NCI-H510A treated with DMSO at 0.1 percent for 48 hours (cell line): ENCODE measurements around the gene KRT83.

ENCODE experiments used
- DNase-seq: peaks from one replicate; lab custom pipeline; 2025; lab: John Stamatoyannopoulos, UW

The KRT83 gene

GRCh38 chr12:52320784-52321400 is at the start of gene KRT83:
Gene KRT83 (minus strand): TSS chr12:52321398. CDS start chr12:52321335, 63 bp downstream.
- DNase-seq = no peak

DNA sequence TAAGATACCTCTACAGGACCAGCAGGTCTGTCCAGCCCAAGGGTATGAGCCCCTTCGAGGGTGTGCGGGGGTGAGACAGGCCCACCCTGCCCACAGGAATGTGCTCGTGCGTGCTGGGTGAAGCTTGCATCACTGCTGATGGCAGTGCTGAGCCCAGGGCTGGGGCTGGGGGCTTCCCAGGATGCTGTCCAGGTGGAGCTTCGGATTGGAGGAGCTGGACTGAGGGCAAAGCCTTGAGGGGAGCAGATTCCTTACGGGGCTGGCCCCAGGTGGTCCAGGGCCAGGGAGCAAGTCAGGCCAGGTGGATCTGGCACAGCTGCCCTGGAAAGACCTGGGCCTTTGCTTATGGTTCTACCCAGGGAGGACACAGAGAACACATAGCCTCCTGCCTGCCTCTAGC is 48.6 kb upstream of the KRT83 start:
- DNase-seq = no peak

- DNase-seq = no peak
Measured at GRCh38 chr12:52369211-52369610, 48.0 kb upstream of the KRT83 start.

DNA sequence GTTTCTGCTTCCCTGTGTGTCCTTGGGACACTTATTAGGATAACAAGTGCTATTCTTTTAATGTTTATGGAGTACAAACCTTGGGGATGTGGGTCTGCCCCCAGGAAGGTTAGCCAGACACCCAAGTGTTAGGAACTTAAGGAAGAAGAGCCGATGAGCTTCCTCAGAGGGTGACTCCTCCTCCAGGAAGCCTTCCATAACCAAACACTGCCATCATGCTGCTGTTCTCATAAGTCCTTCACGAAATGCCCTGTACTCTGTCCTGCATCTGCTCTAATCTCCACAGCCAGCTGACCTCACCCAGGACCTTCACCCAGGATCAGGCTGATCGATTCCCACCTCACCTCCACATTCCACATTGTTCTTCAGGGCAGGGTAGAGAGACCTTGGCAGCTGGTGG is 47.3 kb upstream of the KRT83 start:
- DNase-seq = no peak

DNA sequence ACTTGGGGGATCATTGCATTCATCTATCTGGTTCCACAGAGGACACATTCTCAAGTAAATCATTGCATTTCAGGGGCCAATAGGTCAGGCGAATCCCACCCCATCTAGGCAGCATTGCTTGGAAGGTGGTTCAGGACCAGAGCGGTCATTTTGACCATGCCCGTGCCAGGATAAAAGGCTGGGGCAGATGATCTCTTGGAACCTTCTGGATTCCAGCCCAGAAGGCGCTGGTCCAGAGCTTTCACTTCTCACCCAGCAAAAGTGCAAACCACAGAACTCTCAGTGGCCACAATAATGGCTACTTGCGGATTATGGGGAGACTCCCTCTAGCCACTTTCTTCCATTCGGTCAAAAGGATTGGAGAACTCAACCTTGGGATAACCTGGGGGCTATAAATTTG is 46.7 kb upstream of the KRT83 start:
- DNase-seq = no peak

DNA sequence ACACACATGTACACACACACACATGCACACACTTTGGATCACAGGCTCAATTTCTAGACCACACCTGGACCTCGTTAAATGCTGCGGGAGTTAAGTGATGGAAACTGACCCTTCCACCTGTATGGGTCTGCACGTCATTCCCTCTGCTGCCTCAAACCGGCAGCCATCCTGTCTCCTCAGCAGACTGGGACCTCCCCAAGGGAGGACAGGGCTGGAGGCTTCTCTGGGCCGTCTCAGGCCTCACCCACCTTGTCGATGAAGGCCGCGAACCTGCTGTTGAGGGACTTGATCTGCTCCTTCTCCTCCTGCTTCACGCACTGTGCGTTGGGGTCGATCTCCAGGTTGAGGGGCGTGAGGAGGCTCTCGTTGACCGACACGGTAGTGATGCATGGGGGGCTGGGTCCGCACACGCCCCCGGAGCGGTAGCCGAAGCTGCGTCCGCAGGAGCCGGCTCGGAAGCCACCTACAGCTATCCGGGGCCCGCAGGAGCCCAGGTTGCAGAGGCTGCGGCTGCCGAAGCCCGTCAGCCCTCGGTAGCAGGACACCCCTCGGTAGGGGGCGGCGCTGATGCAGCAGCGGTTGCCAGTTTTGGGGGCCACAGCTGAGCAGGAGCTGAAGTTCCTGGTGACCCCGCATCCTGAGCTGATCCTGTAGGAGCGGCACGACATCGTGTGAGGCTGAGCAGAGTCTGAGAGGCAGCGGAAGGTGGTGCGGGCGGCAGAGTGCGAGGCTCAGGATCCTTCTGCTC is 45.7 kb upstream of the KRT83 start, which contains the start of gene KRT85:
KRT85 (minus strand) TSS at position 744 of the 748 bp plus-strand sequence; CDS start at position 668, 76 bp downstream.
- DNase-seq = no peak

- DNase-seq = no peak
Measured at GRCh38 chr12:52364901-52365489, 43.8 kb upstream of the KRT83 start.

DNA sequence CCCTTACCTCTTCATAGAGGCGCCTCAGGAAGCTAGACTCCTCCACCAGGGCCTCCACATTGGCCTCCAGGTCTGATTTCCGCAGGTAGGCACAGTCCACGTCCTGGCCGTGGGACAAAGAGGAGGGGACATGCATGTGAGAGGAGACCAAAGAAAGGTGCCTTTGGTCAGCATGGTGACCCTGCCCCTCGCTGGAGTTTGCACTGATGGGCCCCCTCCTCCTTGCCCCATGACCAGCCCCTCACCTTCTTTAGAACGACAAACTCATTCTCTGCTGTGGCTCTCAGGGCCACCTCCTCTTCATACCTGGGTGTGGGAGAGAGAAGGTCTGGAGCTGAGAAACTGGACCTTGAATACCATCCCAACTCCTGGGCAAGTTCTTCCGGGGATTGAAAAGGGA is 42.9 kb upstream of the KRT83 start:
- DNase-seq = no peak

DNA sequence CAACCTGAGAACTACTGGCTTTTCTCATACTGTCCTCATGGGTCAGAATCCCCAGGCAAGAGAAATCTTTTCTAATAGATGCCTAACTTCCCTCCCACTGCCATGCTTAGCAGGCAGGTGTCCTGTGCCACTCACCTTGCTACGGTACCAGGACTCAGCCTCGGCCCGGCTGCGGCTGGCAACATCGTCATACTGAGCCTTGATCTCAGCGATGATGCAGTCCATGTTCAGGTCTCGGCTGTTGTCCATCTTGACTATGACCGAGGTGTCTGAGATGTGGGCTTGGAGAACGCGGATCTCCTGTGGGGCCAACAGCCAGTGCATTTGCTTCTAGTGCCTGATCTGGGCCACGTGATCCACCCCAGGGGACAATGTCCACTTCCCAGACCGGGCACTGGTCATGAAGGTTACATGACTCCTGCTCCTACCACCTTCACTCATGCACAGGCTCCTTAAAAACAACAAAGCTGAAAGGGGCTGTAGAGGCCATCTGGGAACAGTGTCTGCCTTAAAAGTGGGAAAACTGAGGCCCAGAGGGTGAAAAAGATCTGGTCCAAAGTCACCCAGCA is 42.0 kb upstream of the KRT83 start:
- no peak for DNase-seq

- DNase-seq = no peak
Measured at GRCh38 chr12:52362118-52362726, 41.0 kb upstream of the KRT83 start.

GRCh38 chr12:52361553-52361952 is 40.4 kb upstream of the KRT83 start:
- no peak for DNase-seq

DNA sequence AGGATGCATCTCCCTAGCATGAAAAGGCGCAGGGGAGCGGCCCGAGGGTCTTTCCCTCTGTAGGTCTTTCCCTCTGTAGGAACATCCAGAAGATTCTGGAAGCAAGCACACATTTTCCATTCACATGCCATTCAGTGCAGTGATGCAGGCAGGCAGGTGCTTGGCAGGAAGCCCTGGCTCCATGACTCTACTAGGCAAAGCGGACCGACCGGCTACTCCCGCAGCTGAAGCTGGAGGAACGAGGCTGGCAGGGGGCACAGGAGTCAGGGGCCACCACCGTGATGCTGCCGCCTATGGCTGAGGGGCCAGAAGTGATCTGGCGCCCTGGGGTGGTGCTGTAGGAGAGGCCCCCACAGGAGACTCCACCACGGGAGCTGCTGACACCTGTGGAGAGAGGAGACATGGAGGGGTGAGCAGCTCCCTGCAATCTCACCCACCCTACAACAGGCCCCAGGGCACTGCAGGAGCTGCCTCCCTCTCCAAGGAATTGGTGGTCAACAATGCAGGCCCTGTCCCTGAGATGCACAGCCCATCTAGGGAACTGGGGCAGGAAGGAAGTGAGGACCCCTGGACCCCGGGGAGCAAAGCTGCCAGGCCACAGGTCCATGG is 39.6 kb upstream of the KRT83 start:
- DNase-seq = no peak

DNA sequence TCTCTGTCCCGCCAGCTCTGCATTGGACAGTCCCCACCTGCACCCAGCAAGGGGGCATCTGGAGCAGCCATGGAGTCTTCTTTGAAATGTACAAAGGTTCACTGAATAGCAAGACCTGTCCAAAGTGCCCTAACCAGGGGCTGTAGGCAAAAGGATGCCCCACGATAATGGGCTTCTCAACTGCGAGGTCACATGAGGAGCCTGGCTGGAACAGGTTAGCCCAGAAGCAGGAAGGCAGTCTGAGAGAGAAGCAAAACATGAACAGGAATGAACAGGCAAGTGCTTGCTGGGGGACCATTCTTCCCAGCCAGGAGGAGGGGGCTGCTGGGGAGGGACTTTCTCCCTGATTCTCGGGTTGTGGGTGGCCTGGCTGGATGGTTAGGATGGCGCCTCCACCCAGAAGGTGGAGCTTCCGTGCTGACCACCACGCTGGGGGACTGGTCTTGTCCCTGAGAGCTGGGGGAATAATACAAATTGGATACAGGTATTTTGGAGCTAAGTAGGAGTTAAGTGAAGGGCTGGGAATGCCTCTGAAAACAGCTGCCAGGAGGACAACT is 39.0 kb upstream of the KRT83 start:
- no peak for DNase-seq

- no peak for DNase-seq
Measured at GRCh38 chr12:52359621-52360061, 38.4 kb upstream of the KRT83 start.

DNA sequence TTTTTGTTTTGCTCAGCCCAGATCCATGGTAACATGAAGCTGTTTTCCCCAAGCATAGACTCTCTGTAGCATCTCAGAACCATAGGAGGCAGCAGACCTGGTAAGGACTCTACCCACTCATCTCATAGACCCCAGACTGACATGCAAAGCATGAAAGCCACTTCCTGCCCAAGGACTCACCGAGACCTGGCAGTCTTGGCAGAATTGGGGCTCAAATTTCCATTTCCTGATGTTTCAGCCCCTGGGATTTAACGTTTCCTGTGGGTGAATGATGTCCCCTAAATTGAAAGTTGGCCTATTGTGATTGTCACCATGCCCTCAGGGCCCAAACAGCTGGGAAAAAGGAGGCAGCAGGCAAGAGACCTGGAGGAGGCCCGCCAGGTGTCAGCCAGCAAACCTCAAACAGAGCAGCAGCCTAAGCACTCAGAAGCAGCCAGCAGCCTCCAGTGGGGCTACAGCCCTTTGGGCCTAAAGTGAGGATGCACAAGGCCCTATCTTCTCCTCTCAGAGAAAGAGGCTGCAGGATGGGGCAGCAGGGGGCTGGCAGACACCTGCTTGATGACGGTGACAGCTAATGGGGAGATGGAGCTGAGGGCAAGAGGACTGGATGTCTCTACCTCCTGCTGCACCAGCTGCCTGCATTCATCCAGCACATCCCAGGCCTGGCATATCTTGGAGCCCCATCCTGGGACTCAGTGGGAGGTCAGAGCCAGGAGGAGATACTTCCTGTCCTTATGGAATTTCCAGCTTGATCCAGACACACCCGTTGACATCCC is 37.6 kb upstream of the KRT83 start:
- DNase-seq = no peak

DNA sequence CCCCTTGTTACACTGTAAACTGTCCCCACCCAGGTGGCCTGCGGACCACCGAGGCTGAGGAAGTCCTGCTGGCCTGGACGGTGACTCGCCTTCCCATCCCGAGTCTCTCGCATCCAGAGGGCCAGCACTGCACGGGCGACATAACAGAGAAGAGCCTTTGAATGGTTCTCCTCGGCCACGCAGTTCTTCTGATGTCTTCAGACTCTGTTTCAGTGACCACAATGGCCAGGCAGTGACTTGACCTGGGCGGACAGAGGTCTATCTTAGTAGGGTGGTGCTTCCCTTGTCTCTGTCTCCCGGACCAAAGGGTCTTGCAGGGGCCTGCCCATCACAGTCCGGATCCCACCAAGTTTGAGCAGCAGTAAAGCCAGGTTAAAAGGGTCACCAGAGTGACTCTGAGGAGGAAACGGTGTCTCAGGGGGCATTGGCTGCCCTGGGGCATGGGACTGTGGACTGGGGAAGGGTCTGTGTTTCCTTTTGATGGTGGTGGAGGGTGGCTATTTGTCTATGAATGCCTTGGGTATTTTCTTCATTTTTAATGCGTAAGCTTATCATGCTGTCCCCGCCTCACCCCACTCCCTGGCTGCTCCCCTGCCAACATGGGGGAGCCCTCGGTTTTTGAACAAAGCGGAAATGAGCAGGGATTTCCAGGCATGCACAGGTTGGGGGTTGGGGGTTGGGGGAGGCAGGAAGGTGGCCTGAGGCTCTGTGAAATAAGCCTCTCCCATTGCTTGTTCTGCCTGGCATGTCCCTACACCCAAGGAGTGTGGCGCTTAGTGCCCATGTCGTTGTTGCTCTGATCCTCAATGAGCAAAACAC is 35.8 kb upstream of the KRT83 start:
- no peak for DNase-seq

DNA sequence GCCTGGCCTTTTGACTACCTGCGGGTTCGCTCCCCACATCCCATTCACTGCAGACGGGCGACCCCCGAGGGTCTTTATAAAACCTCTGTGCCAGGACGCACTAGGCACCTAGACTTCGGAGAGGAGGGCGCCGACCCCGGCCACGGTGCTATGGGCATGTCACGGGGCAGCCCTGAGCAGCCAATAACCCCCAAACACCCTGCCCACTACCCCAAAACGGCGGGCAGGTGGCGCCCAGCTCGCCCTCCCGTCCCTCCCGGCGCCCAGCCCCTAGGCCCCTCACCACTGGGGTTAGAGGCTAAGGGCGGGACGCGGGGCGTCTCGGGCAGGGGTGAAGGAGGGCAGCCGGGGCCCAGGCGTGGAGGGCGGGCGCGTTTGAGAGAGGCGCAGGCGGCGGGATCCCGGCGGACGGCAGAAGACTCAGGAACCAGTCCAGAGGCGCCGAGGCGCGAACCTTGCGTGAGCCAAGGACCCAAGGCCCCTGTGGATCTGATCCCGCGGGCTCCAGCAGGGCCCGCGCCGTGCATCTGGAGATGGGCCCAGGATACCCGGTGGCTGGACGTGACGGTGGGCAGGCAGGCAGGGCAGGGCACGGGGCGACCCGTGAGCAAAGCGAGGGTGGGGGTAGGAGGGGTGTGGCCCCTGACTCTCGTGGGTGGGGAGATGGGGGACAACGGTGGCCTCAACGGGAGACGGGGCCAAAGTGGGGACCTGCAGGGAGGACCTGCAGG is 35.0 kb upstream of the KRT83 start:
- DNase-seq = no peak

DNA sequence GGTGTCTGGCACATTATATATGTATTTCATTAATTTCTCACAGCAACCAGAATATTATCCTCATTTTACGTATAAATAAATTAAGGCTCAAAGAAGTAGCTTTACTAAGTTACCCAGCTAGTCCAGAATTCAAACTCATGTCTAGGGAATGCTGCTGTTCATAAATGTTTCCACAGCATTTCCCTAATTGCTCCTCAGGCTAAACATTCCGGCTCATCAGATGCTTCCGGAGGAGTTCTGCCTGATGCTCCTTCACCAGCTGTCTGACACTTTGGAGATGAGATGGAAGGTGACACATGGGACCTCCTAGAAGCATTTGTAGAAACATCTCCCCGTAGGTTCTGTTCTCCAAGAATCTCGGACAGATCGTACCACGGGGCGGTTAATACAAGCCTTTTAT is 34.0 kb upstream of the KRT83 start:
- no peak for DNase-seq

GRCh38 chr12:52354200-52354599 is 33.0 kb upstream of the KRT83 start:
- no peak for DNase-seq
